ENCODE results near the gene NLRC4. TPM values are rescaled to one million over a fixed set of nuclear protein-coding genes. Genes with fewer than 3 reads are reported as not detected.

NLRC4 gene
- total and polyA plus RNA-seq, 4 donors, result 0.82 to 2.9 (median 1.5) TPM

- H3K4me1 ChIP-seq (ENCODE audit: control insufficient read depth in 4 of 4, insufficient read depth in 4 of 4, low read length in 3 of 4), result no peaks in the 10 kb centered on the region
- DNase-seq (ENCODE audit: low spot score), result no peak
- H3K9me3 ChIP-seq (ENCODE audit: control insufficient read depth in 4 of 4, low read length in 3 of 4), result no peaks in the 10 kb centered on the region
- WGBS, result 71% methylated on average over 2 of the region's 2 CpGs
- TF ChIP-seq, protein P1, sequence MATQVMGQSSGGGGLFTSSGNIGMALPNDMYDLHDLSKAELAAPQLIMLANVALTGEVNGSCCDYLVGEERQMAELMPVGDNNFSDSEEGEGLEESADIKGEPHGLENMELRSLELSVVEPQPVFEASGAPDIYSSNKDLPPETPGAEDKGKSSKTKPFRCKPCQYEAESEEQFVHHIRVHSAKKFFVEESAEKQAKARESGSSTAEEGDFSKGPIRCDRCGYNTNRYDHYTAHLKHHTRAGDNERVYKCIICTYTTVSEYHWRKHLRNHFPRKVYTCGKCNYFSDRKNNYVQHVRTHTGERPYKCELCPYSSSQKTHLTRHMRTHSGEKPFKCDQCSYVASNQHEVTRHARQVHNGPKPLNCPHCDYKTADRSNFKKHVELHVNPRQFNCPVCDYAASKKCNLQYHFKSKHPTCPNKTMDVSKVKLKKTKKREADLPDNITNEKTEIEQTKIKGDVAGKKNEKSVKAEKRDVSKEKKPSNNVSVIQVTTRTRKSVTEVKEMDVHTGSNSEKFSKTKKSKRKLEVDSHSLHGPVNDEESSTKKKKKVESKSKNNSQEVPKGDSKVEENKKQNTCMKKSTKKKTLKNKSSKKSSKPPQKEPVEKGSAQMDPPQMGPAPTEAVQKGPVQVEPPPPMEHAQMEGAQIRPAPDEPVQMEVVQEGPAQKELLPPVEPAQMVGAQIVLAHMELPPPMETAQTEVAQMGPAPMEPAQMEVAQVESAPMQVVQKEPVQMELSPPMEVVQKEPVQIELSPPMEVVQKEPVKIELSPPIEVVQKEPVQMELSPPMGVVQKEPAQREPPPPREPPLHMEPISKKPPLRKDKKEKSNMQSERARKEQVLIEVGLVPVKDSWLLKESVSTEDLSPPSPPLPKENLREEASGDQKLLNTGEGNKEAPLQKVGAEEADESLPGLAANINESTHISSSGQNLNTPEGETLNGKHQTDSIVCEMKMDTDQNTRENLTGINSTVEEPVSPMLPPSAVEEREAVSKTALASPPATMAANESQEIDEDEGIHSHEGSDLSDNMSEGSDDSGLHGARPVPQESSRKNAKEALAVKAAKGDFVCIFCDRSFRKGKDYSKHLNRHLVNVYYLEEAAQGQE (IDR thresholded peaks at IDR 0.05), result no peak
- TF ChIP-seq, protein P2, sequence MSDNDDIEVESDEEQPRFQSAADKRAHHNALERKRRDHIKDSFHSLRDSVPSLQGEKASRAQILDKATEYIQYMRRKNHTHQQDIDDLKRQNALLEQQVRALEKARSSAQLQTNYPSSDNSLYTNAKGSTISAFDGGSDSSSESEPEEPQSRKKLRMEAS (IDR thresholded peaks at IDR 0.05), result no peak
- TF ChIP-seq HNF4G (IDR thresholded peaks at IDR 0.05), result no peak
- TF ChIP-seq, protein P3, sequence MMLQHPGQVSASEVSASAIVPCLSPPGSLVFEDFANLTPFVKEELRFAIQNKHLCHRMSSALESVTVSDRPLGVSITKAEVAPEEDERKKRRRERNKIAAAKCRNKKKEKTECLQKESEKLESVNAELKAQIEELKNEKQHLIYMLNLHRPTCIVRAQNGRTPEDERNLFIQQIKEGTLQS (IDR thresholded peaks at IDR 0.05), result no peak
- no peak for TF ChIP-seq YY1 (IDR thresholded peaks at IDR 0.05)
- no peak for TF ChIP-seq HNF4A (conservative IDR thresholded peaks at IDR 0.05)
- no peak for TF ChIP-seq EGR1 (IDR thresholded peaks at IDR 0.05; ENCODE audit: low read depth in 2 of 2)
- TF ChIP-seq NR2F2 (IDR thresholded peaks at IDR 0.05), result no peak
- no peak for TF ChIP-seq SP1 (IDR thresholded peaks at IDR 0.05)
- TF ChIP-seq, protein P4, sequence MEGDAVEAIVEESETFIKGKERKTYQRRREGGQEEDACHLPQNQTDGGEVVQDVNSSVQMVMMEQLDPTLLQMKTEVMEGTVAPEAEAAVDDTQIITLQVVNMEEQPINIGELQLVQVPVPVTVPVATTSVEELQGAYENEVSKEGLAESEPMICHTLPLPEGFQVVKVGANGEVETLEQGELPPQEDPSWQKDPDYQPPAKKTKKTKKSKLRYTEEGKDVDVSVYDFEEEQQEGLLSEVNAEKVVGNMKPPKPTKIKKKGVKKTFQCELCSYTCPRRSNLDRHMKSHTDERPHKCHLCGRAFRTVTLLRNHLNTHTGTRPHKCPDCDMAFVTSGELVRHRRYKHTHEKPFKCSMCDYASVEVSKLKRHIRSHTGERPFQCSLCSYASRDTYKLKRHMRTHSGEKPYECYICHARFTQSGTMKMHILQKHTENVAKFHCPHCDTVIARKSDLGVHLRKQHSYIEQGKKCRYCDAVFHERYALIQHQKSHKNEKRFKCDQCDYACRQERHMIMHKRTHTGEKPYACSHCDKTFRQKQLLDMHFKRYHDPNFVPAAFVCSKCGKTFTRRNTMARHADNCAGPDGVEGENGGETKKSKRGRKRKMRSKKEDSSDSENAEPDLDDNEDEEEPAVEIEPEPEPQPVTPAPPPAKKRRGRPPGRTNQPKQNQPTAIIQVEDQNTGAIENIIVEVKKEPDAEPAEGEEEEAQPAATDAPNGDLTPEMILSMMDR (IDR thresholded peaks at IDR 0.05; ENCODE audit: low read depth, low read length, missing input control), result no peak
- TF ChIP-seq TAF1 (conservative IDR thresholded peaks at IDR 0.05), result no peak
- no peak for TF ChIP-seq FOXA1 (IDR thresholded peaks at IDR 0.05)
- no peak for TF ChIP-seq FOXA2 (IDR thresholded peaks at IDR 0.05)
- TF ChIP-seq RAD21 (IDR thresholded peaks at IDR 0.05), result no peak
- peaks cover 0 to 3% (median 0%) of the 10 kb centered on the region in 4 donors for H3K27me3 ChIP-seq (ENCODE audit: control insufficient read depth in 4 of 4, insufficient read depth in 4 of 4, low read length in 3 of 4)
- H3K36me3 ChIP-seq (ENCODE audit: control insufficient read depth in 4 of 4, insufficient read depth in 3 of 4, low read depth in 1 of 4, low read length in 3 of 4), result no peaks in the 10 kb centered on the region
- no peak overlapping the region for H3K27ac ChIP-seq (ENCODE audit: low read depth in 1 of 2, low read length in 2 of 2)
- H3K4me3 ChIP-seq (ENCODE audit: low read depth in 1 of 3, low read length in 3 of 3), result no peak overlapping the region
- no peak overlapping the region for H3K9ac ChIP-seq (ENCODE audit: low read depth in 1 of 2, low read length in 2 of 2)
Measured at GRCh38 chr2:32271063-32271462, 6.4 kb upstream of the NLRC4 start.

GRCh38 chr2:32262105-32262504, 2.6 kb downstream of the NLRC4 start:
- Histone ChIP-seq H3K4me3 (ENCODE audit: low read depth in 1 of 3, low read length in 3 of 3) (no peak overlapping the region), H3K27me3 (ENCODE audit: control insufficient read depth in 4 of 4, insufficient read depth in 4 of 4, low read length in 3 of 4) (no peaks in the 10 kb centered on the region), H3K36me3 (ENCODE audit: control insufficient read depth in 4 of 4, insufficient read depth in 3 of 4, low read depth in 1 of 4, low read length in 3 of 4) (no peaks in the 10 kb centered on the region), H3K9me3 (ENCODE audit: control insufficient read depth in 4 of 4, low read length in 3 of 4) (no peaks in the 10 kb centered on the region), H3K9ac (ENCODE audit: low read depth in 1 of 2, low read length in 2 of 2) (no peak overlapping the region), H3K27ac (ENCODE audit: low read depth in 1 of 2, low read length in 2 of 2) (peak overlapping the region in 1 of 2 donors; percentile 18), H3K4me1 (ENCODE audit: control insufficient read depth in 4 of 4, insufficient read depth in 4 of 4, low read length in 3 of 4) (no peaks in the 10 kb centered on the region)
- no peak for DNase-seq (ENCODE audit: low spot score)
- WGBS, result 85% methylated on average over 3 of the region's 3 CpGs
- TF ChIP-seq YY1 (IDR thresholded peaks at IDR 0.05), result no peak
- TF ChIP-seq NR2F2 (IDR thresholded peaks at IDR 0.05), result no peak
- no peak for TF ChIP-seq FOXA1 (IDR thresholded peaks at IDR 0.05)
- TF ChIP-seq HNF4A (conservative IDR thresholded peaks at IDR 0.05), result no peak
- no peak for TF ChIP-seq FOXA2 (IDR thresholded peaks at IDR 0.05)
- TF ChIP-seq RAD21 (IDR thresholded peaks at IDR 0.05), result no peak
- TF ChIP-seq, protein P3 (IDR thresholded peaks at IDR 0.05), result no peak
- no peak for TF ChIP-seq GABPA (IDR thresholded peaks at IDR 0.05 in 1 of 2, conservative IDR thresholded peaks at IDR 0.05 in 1 of 2)
- TF ChIP-seq TAF1 (conservative IDR thresholded peaks at IDR 0.05), result no peak
- TF ChIP-seq HNF4G (IDR thresholded peaks at IDR 0.05), result no peak
- TF ChIP-seq EGR1 (IDR thresholded peaks at IDR 0.05; ENCODE audit: low read depth in 2 of 2), result no peak
- TF ChIP-seq ZBTB33 (IDR thresholded peaks at IDR 0.05), result no peak
- TF ChIP-seq, protein P1 (IDR thresholded peaks at IDR 0.05), result no peak
- no peak for TF ChIP-seq JUND (IDR thresholded peaks at IDR 0.05)
